B cell (primary cell): ENCODE results near the gene PCDHA12.

Experiments
- EZH2 ChIP-seq: IDR thresholded peaks from 2 replicates; pipeline ENCODE4 v1.6.1; 2012; ENCODE audit warnings: borderline replicate concordance, low read depth, mild to moderate bottlenecking, moderate library complexity, low read length; ENCODE audit not compliant: insufficient read depth, poor library complexity, severe bottlenecking
- TF ChIP-seq, protein P1 (sequence below): fragments of 200-600 bp; IDR thresholded peaks from one replicate; pipeline ENCODE4 v1.8.0; 2022; ENCODE audit warnings: antibody characterized with exemption, mild to moderate bottlenecking

DNA sequence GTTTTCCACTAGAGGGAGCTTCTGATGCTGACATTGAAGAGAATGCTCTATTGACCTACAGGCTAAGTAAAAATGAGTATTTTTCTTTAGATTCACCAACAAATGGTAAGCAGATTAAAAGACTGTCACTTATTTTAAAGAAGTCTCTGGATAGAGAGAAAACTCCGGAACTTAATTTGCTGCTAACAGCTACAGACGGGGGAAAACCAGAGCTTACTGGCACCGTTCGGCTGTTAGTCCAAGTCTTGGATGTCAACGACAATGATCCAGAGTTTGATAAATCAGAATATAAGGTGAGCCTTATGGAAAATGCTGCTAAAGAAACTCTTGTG is 5.6 kb upstream of the PCDHA12 start:
- TF ChIP-seq EZH2: no peak
- TF ChIP-seq, protein P1, sequence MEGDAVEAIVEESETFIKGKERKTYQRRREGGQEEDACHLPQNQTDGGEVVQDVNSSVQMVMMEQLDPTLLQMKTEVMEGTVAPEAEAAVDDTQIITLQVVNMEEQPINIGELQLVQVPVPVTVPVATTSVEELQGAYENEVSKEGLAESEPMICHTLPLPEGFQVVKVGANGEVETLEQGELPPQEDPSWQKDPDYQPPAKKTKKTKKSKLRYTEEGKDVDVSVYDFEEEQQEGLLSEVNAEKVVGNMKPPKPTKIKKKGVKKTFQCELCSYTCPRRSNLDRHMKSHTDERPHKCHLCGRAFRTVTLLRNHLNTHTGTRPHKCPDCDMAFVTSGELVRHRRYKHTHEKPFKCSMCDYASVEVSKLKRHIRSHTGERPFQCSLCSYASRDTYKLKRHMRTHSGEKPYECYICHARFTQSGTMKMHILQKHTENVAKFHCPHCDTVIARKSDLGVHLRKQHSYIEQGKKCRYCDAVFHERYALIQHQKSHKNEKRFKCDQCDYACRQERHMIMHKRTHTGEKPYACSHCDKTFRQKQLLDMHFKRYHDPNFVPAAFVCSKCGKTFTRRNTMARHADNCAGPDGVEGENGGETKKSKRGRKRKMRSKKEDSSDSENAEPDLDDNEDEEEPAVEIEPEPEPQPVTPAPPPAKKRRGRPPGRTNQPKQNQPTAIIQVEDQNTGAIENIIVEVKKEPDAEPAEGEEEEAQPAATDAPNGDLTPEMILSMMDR: no peak
